ENCODE data around the gene MRPL14.
"Not testable (repeated sequence)": the region's sequence is repeated elsewhere in the genome, so short reads cannot be mapped to it uniquely, and the experiment has no call there.

MRPL14 gene

DNA sequence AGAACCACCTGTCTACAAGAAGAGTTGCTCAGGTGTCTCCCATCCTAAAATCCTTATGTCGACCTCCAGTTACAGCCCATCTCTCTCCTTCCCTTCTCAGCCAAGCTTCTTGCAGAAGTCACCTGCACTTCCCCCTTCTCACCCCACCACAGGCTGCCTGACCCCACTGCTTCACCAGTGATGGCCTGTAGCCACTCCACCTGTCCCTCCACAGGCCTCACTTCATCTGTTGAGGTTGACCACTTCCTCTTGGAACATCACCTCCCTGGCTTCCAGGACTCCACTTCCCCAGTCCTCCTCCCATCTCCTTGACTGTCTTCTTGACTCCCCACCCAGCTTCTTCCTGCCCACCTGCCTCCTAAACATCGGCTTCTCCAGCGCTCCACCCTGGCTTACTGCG, 25.4 kb downstream of the MRPL14 start:
- no peak for DNase-seq (ENCODE audit: low read depth, low spot score)

DNA sequence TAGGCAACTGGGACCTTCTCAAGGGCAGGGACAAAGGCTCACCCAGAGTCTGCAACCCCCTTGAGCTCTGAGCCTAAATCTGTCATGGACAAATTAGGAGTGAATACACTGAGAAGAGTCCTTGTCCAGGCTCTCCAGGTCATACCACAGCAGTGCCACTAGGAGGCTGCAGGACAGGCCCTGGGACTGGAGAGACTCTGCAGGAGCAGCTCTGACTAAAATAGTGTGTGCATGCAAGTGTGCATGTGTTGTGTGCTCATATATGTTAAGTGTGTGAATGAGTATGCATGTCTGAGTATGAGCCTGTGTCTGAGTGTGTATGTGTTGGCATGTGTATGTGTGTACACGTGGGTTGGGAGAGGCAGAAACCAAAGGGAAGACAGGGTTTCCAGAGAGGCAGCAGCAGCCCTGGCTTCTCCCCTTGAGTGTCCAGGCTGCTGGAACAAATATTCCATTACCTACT, 27.1 kb downstream of the MRPL14 start:
- DNase-seq (ENCODE audit: low read depth, low spot score) = no peak

DNA sequence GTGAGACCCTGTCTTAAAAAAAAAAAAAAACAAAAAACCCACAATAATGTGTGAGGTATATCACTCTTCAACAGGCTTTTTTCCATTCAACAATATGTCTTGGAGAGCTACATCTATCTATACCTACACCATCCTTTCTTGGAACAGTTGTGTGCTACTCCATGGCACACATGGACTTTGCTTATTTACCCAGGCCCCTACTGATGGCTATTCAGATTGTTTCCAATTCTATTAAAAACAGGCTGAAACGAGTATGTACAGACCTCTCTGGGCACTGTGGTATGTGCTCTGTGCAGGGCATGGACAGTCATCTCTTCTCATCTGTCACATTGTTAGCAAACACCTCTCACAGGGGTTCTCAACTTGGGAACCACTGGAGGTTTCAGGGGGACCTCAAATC, 28.1 kb downstream of the MRPL14 start:
- no peak for DNase-seq (ENCODE audit: low read depth, low spot score)

DNA sequence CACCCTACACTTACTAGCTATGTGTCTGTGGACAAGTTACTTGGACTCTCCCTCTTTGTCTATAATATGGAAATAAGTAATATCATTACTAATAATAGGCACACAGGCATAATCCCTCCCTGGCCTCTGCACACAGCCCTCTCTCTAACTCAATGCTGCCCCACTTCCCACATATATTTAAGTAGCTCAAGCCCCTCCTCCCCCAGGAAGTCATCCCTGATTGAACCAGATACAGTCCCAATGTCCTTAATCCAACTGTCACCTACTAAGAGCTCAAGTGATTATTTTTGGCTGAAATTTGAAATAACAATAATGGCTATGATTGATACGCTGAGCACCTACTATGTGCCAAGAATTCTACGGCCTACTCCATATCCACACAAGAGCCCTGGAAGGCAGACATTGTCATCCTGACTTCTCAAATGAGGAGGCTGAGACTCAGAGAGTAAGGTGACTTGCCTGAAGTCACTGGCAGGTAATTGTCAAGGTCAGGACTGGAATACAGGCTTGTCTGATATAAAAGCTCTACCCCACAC, 29.4 kb downstream of the MRPL14 start:
- DNase-seq (ENCODE audit: low read depth, low spot score) = no peak

DNA sequence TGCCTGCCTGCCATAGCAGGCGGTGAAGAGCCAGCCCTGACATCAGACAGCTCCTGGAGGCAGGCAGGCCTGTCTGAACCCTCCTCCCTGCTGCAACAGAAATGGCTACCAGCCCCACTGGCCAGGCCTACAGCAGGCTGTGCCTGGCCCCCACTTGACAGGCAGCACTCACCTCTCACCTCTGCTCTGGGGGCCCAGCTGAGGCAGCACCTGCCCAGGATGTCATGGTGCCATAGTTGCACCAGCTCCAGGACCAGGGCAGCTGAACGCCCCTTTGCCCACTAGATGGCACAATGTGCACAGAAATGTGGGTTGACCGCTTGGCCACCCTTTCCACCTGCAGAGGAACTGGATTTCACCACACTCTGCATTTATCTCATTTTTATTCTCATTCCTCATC, 30.6 kb downstream of the MRPL14 start:
- no peak for DNase-seq (ENCODE audit: low read depth, low spot score)

DNA sequence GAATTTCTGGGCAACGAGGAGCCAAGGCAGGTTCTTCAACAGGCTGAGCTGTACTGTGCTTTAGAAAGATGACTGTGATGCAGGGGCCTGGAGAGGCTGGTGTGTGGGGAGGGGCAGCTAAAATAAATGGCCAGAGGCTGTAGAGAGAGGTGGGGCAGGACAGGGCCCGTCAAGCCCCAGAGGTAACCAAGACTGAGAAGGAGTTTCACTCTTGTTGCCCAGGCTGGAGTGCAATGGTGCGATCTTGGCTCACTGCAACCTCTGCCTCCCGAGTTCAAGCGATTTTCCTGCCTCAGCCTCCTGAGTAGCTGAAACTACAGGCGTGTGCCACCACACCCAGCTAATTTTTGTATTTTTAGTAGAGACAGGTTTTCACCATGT, 32.0 kb downstream of the MRPL14 start:
- DNase-seq (ENCODE audit: low read depth, low spot score) = not testable (repeated sequence)

DNA sequence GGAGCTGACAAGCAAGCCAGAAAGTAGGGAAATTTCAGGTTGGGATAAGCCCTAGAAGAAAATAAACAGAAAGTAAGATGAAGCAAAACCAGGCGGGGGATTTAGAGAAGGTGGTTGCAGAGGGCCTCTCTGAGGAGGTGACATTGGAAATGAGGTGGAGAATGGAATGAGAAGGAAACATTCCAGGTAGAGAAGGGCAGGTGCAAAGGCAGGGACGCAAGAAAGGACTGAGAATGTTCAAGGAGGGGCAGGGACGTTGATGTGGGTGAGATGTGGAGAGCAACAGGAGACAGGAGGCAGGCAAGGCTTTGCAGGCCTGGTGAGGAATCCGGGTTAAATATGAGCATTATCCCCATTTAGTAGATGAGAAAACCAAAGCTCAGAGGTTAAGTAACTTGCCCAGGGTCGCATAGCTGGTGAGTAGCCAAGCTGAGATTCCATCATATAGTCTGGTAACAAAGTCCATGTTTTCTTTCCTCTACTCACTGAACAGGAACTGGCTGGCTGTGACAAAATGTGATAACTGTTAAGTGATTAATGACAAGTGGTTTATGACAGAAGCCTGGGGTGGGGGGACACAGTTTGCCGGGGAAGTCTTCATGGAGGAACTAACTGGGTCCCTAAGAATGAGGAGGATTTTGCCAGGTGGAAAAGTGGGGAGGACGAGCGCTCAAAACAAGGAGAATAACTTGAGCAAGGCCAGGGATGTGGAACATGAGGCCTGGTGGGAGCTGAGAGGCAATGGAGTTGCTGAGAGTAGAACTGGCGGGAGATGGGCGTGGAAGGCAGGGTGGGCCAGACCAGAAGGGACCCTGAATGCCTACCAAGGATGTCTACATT, 32.6 kb downstream of the MRPL14 start:
- no peak for DNase-seq (ENCODE audit: low read depth, low spot score)

DNA sequence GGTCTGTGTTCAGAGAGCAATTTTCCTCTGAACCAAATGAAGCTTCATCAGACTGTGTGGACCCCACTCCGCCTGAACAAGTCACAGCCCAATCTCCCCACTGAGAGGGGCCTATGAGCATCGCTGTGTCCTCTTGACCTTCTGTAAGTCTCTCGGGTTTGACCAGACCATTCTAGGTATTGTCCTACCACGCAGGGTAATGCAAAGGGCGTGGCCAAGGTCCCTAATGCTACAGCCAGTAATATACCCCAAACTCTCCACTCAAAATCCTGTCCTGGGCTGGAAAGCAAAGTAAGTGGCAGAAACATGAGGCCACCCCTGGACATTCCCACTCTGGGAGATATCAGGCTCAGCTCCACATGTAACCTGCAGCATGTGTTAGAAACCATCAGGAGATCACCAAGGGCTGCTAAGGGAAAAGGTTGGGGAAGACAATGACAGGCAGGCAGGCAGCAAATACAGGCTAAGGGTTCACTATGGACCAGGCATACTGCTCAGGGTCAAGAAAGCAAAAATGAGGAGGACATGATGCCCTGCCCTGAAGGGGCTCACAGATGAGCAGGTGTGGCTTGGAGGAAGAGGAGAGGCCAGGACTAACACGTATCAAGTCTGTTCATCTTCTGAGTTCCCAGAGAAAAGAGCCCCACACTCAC, 33.4 kb downstream of the MRPL14 start:
- no peak for DNase-seq (ENCODE audit: low read depth, low spot score)

DNA sequence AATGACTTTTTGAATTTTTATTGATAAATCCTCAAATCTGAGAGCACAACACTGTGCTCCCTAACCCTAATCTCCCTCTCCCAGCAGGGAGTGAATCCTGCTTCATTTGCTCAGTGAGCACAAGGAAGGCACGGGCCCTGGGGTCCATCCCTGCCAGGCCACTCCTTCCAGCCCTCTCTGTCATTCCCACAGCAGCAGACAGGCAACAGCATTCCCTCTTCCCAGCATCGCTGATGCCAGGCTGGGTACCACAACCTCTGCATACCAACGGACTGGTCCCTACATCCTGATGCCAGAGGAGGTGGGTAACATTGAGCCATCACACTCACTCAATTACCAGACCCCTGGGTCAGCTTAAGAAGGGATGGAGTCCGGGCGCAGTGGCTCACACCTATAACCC, 34.2 kb downstream of the MRPL14 start:
- DNase-seq (ENCODE audit: low read depth, low spot score) = no peak

DNA sequence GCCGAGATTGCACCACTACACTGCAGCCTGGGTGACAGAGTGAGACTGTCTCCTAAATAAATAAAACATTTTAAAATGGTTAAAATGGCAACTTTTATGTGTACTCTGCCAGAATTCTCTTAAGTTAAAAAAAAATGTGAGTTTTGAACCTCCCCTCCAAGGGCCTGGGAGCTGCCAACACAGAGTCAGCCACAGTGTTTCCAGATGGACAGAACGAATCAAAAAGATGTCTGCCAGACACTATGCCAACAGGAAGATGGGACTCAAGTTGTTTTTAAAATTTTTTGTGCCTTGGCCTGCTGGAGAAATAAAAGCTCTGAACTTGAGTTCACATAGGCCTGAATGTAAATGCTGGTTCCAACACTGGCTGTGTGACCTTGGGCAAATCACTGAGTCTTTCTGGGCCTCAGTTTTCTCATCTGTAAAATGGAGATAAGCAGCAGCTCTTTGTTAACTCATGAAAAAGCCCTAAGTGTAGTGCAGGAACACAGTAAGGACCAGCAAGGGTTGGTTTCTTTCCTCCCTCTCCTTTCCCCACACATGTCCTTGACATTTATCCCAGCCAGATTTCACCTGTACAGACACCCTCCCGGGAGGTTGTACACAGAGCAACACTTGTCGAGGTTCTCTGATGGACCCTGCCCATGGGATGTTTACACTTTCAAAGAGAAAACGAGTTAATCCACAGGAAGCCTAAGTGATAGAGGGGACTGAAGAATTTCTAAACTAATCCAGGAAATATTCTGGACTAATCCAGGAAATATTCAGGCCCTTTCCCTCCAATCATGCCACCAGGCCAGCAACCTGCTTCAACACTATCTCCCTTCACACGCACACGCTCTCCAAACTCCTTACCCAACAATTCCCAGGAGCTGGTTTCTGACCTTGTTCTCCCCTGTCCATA, 35.0 kb downstream of the MRPL14 start:
- DNase-seq (ENCODE audit: low read depth, low spot score) = no peak

DNA sequence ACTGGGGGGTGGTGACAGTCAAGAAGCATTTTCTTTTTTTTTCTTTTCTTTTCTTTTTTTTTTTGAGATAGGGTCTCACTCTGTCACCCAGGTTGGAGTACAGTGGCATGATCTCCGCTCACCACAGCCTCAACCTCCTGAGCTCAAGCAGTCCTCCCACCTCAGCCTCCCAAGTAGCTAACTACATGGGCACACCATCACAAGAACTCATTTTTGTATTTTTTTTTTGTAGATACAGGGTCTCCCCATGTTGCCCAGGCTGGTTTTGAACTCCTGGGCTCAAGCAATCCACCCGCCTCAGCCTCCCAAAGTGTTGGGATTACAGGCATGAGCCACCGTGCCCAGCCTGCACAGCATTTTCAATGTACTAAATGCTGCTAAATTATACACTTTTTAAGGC, 35.9 kb downstream of the MRPL14 start:
- DNase-seq (ENCODE audit: low read depth, low spot score) = not testable (repeated sequence)

DNA sequence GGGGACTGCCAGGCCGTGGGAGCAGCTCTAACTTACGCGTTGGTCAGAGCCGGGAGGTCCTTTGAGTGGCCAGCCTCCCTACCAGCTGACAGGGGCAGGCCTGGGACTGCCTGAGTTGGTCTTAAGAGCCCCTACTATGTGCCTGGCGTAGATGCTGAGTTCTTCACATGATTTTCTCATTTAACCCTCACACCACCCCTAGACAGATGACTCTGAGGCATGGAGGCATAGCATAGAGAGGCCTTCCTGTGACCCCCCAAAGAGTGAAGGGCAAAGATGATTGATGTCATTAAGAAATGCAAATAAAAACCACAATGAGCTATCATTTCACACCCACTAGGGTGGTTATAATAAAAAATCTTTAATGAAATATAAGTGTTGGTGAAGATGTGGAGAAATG, 36.8 kb downstream of the MRPL14 start:
- no peak for DNase-seq (ENCODE audit: low read depth, low spot score)

DNA sequence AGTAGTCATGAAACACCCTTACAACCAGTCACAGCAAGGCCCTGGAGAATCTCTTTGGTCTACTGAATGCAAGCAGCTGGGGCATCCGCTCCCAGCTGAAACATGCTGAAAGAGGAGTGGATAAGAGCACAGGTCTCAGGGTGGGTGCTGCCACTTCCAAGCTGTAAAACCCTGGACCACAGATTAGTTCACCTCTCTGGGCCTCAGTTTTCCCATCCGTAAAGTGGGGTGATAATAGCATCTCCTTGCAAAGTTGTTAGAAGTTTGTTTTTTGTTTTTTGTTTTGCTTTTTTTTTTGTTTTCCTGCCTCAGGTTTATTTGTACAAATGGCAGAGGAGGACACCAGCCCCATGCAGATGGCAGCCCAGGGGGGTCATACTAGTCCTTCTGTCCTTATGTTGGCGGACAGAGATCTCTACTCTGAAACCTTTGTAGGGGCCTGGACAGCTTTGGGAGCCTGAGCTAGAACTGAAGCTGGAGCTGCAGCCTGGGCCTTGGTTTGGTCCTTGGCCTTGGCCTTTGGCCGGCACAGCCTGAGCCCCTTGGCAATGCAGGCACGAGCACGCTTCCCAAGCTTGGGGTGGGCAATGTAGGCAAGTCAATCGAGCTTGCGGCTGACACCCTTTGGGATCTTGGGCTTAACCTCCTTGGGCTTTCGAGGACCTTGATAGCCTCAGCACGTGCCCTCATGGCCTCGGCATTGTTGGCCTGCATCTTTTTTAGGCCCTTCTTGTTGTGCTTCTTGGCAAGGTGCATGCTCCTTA, 38.2 kb downstream of the MRPL14 start:
- no peak for DNase-seq (ENCODE audit: low read depth, low spot score)

DNA sequence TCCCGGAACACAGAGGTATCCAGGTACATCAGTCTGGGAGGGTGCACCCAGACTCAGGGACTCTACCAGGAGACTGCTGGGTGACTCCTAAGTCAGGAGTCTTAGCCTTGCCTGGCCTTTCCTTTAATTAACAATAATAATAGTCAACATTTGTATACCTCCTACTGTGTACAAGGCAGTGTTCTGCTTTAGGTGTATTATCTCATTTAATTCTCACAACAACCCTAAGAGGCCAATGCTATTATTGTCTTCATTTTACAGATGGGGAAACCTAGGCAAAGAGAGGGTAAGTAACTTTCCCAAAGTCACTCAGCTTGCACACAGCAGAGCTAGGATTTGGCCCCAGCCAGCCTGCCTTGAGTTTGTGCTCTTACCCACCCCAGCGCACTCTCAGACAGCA, 39.6 kb downstream of the MRPL14 start:
- DNase-seq (ENCODE audit: low read depth, low spot score) = no peak

DNA sequence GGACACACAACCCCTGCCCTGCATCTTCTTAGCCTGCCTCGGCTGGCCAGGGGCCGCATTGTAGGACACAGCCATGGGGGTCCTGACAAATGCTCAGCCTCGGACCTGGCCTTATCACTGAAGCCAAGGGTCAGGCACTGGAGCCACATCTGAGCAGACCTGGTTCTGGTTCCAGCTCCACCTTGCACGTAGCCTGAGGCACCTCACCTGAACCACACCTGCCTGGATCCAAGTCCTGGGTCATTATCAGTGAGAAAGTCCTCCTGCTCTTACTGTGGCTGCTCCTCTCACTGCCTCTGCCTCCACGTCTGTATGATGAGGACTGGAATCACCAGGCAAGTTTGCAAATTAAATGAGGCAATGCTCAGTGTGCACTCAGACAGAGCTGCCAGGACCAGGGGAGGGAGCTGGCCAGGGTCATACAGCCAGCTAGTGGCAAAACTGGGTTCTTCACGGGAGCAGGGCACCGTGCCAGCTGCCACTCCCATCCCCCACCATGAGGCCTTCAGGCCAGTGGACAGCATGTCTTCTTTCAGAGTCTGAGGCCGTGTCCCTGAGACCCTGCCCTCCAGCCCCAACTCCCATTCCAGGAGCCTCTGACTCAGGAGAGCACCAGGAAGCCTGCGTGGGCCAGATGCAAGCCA, 40.2 kb downstream of the MRPL14 start:
- no peak for DNase-seq (ENCODE audit: low read depth, low spot score)

DNA sequence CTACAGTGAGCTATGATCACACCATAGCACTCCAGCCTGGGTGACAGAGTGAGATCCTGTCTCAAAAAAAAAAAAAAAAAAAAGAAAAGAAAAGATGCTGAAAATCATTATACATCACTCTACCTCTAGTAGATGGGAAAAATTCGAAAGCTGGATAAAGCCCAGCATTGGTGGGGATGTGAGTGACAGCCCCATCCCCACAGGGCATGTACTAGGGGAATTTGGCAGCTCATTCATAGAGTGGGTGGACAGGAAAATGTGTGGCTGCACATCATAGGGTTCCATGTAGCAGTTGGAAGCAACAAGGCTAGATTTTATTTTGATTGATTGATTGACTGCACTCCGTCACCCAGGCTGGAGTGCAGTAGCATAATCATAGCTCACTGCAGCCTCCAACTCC, 42.0 kb downstream of the MRPL14 start:
- no peak for DNase-seq (ENCODE audit: low read depth, low spot score)

DNA sequence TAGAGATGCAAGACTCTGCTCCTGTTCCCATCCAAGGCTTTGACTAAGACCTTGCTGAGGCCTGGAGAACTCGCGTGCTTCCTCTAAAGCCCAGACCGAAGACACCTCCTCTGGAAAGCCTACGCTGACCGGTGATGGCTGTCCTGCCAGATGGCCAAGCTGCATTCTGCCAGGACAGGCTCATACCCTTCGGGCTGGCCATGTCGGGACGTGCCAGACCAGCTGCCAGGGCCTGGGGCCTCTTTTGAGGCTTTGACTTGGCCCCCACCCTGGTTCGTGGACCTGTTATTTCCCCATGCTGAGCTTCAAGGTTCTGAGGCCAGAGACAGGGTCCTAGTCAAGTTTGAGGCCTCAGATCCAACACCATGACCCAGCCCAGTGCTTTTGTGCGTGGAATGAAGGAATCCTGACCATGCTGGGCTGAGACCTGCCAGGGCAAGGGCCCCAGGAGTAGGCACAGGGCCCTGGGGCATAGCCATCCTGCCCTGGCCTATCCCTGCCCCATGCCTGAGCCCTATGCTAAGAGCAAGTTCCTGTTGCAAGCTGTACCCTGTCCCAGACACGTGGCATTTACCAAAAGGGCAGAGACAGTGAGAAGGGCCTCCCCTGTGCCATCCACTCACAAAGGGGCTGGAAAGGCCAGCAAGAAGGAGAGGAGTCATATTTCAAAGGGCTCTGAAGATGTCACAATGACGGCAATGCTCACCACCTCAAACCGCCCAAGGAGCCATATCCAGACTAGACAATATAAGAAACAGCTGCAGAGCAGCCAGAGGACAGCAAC, 42.8 kb downstream of the MRPL14 start:
- DNase-seq (ENCODE audit: low read depth, low spot score) = no peak

DNA sequence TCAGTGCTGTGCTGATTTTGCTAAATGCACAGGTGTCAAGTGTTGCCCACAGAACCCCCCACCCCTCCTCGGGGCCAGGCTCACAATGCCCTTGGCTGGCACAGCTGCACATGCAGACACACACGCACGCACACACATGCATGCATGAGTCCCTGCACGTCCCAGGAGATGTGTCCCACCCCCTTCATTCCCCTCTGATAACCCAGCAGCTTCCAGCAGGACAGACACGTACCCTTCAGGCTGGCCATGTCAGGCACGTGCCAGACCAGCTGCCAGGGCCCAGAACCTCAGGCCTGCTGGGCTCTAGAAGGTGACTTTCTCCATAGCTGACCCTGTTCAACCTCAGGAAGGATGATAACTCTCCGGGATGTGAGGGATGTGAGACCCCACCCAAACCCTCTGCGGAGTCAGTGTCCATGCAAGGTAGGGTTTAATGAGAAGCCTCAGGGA, 44.4 kb downstream of the MRPL14 start:
- DNase-seq (ENCODE audit: low read depth, low spot score) = no peak

DNA sequence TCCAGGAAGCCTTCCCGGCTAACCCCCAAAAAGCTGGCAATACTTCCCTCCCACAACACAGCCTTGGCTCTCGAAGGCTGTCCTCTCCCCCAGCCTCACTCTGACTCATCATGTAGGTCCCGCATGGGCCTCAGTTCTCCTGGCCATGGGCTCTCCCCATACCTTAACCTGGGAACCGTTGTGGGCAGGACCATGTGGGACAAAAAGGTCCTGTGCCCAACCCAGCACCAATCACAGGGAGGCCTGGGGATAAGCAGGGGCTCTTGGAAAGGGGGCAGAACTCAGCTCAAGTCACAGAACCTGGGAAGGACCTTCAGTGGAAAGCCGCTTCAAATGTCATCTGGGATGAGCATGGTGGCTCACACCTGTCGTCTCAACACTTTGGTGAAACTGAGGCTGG, 45.5 kb downstream of the MRPL14 start:
- DNase-seq (ENCODE audit: low read depth, low spot score) = no peak

Data from iPS DF 19.7 (cell line).